Testis (tissue), 2 donors: Measurements from ENCODE around the gene MAP2K5.

Experiments used
- POLR2A ChIP-seq: fragments of 450-650 bp; IDR thresholded peaks from one replicate; pipeline ENCODE4 v1.6.1; 2017; ENCODE audit warnings: antibody characterized with exemption, mild to moderate bottlenecking, moderate library complexity
- TF ChIP-seq, protein P1 (sequence below), 3 experiments: fragments of 450-650 bp in 2 of 3; fragments of 200-600 bp in 1 of 3; sonication (generic) in 1 of 3; IDR thresholded peaks; one replicate each; pipeline ENCODE4 v1.5.1; 2016 to 2019; ENCODE audit warnings: antibody characterized with exemption in 3 of 3, mild to moderate bottlenecking in 2 of 3, moderate library complexity in 1 of 3

DNA sequence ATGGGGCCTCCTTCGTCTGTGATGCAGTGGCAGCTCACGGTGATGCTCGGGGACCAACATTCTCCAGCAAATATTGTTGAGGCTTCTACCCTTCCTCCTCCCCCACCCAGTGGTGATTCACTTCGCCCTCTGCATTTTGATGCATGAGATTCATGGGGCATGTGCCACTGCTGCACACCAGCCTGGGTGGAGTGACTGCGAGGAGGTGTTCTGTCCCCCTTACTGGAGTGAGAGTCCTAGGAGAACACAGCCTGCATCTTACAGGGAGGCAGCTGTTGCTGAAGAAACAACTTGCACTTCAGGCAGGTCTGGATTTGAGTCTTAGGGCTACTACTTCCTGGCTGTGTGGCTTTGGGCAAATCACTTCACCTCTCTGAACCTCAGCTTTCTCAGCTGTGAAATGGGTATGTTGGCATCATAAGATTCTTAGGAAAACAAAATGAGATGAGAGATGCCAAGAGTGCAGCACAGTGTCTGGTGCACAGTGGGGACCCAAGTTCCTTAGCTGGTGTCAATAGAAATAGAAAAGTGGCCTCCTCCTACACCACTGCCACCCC lies 272.6 kb downstream of the MAP2K5 start:
- TF ChIP-seq, protein P1, sequence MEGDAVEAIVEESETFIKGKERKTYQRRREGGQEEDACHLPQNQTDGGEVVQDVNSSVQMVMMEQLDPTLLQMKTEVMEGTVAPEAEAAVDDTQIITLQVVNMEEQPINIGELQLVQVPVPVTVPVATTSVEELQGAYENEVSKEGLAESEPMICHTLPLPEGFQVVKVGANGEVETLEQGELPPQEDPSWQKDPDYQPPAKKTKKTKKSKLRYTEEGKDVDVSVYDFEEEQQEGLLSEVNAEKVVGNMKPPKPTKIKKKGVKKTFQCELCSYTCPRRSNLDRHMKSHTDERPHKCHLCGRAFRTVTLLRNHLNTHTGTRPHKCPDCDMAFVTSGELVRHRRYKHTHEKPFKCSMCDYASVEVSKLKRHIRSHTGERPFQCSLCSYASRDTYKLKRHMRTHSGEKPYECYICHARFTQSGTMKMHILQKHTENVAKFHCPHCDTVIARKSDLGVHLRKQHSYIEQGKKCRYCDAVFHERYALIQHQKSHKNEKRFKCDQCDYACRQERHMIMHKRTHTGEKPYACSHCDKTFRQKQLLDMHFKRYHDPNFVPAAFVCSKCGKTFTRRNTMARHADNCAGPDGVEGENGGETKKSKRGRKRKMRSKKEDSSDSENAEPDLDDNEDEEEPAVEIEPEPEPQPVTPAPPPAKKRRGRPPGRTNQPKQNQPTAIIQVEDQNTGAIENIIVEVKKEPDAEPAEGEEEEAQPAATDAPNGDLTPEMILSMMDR (IDR thresholded peaks at IDR 0.05) = no peak
- TF ChIP-seq POLR2A = no peak
